NCI-H1436 (cell line): Measurements from ENCODE around the gene GALM.
"Not testable (repeated sequence)": the region's sequence is repeated elsewhere in the genome, so short reads cannot be mapped to it uniquely, and the experiment has no call there.

ENCODE experiments used
- DNase-seq: peaks from one replicate; lab custom pipeline; 2025; lab: John Stamatoyannopoulos, UW

Gene GALM

DNA sequence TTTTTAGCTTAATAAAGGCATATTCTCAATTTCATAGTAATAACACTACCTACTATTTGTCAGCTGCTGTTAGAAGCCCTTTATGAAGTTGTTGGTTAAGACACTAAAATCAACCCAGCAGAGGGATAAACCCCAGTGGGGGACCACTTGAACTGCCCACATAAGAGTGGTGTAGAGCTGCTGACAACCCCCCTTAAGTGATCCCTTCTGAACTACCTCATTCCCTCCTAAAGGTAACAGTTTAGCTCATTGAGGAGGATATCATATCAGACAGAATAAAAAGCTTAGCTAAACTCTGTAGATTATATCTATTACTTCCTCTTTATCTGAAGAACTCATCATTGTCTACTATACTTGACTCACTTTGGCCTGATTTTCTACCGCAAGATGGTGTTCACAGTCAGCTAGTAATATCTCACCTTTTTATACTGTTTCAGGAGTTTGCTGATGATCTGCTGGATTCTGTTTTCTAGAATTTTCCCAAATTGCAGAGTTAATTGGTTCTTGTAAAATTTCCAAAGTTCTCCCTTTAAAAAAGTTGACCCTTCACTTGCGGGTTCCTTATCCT lies 16.2 kb downstream of the GALM start:
- no peak for DNase-seq

DNA sequence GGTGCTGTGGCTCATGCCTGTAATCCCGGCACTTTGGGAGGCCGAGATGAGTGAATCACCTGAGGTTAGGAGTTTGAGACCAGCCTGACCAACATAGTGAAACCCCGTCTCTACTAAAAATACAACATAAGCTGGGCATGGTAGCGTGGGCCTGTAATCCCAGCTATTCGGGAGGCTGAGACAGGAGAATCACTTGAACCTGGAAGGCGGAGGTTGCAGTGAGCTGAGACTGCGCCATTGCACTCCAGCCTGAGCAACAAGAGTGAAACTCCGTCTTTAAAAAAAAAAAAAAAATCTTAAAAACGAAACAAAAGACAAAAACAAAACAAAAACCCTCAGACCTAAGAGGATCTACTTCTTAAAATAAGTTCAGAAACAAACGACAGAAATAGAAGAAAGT lies 16.7 kb downstream of the GALM start:
- DNase-seq = not testable (repeated sequence)

DNA sequence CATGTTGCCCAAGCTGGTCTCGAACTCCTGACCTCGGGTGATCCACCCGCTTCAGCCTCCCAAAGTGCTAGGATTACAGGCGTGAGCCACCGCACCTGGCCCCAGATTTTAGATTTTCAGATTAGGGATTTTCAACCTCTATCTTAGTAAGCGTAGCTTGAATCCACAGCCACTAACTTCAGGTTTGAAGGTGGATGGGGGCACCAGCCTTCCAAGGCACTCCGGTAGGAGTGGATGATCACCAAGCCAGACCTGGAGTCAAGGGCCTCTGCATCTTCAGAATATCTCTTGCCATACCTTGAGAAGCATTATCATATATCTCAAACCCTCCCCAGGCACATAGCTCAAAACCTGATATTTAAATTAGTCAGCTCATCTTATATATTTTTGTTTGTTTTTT lies 17.9 kb downstream of the GALM start:
- DNase-seq = no peak

DNA sequence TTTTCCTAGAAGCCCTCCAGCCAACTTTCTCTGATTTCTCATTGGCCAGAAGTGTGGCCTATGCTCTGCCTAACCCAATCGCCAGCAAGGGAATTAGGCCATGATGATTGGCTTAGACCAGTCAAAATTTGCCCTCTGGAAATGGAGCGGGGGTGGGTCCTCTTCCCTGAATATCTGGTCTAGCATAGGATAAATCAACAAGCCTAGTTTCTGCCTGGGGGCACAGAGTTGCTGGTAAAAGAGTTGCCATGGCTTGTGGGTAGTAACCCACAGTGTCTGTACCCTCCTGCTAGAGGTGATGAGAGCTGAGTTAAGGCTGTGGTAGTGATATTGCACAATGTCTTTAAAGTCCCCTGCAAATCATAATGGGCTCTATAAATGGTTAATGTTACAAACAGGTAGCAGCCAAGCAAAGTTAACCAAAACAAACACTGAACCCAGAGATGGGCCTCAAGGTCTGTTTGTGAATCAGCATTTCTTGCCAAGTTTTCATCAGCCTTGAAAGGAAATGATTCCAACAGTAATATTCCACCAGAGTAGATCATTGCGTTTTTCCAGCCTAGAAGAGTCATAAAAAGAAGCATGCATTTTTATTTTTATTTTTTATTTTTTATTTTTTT lies 19.3 kb downstream of the GALM start:
- no peak for DNase-seq

DNA sequence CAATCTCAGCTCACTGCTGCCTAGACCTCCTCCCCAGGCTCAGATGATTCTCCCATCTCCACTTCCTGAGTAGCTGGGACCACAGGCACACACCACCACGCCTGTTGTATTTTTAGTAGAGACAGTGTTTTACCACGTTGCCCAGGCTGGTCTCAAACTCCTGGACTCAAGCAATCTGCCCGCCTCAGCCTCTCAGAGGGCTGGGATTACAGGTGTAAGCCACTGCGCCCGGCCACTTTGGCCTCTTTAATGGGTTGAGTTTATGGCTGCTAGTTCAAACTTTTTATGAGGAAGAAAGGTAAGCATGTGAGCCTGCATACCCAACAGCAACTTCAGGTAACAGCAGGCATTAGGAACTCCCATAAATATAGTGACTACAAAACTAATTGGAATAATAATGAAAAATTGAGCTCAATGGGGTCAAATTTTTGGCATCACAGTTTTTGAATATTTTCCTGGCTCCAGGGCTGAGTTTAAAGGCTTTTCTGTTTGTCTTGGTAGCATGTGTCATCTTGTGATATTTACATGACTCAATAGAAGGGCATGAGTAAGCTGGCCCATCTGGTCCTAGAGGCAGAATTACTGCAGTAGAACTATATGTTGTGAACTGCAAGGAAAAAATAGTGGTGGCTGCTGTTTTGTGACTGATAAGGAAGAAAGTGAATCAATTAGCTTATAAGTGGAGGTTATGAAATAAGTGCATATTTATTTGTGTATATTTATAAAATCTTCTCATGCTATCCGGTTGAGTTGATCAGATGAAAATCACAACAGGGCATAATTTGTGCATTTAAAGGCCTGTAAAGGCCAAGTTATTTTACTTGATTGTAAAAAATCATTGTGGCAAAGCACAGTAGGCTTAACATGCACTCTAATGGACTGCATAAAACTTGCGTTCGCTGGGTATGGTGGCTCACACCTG lies 24.8 kb downstream of the GALM start:
- no peak for DNase-seq

DNA sequence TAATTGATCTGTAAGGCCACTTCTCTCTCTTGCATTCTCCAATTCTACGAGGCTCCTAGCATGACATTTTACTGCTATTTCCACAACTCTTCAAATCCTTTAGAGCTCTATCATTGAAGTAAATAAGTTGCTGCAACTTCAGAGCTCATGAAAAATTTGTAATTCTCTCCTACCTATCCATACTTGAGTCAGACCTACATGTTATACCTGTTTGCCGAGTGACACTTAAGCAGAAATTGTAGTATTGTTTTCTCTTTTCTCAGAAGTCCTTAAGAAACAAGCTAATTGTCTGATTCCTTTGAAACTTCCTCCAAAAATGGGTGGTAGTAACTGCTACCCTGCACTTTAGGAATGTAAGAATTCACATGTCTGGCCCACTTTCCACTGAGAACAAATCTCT lies 26.1 kb downstream of the GALM start:
- no peak for DNase-seq

DNA sequence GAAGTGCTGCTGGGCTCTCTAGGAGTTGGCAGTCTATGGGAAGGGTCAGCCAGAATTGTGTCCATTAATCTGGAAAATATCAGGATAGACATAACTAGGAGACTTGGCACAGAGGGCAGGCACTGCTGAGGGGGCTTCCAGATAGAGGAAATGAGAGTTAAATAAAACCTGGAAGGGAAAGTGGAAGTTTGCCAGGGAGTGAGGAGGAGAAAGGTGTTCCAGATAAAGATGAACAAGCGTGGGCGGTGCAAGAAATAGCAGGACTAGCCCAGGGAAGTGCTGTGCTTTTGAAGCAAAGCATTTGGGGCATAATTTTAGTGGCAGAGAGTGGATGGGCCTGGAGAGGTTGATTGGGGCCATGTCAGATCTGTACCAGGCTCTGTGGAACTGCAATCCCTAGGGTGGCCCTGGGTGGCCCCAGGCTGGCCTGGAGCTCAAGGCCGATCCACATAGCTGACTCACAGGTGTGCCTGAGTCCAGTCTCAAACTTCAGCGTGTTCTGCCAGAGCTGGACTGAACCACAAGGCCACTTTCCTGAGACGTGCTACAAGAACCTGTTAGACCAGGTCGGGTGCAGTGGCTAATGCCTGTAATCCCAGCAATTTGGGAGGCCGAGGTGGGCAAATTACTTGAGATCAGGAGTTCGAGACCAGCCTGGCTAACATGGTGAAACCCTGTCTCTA lies 26.9 kb downstream of the GALM start:
- DNase-seq = no peak

DNA sequence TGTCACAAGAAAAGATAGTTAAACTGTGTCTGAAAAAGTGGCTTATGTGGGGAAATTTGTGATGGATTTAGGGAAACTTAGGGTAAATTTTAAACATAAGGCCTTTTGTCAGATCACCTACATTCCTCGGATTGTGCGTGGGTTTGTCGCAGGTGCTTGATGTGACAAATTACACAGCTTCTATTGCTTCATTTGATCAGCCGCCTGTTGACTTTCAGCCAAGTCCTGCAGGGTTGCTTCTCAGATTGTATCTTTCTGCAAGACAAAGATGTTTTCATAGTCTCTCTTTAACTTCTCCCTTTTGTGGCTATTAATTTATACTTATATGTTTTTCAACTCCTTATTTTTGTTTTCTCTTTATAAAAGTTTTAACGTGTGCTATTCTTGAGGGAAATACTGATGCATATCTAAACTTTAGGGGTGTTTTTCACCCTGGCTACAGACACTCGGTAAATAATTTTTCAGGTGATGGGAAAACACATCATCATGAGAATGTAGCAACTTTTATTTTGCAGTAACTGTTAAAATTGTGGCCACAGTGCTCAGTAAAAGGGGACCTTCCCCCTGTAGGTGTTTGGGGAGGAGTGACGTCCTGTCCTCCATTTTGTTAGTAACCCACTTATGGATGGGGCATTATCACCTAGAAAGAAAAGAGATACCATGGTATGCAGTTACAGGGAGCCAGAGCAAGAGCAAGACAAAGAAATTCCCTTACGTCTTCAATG lies 31.4 kb downstream of the GALM start:
- no peak for DNase-seq

DNA sequence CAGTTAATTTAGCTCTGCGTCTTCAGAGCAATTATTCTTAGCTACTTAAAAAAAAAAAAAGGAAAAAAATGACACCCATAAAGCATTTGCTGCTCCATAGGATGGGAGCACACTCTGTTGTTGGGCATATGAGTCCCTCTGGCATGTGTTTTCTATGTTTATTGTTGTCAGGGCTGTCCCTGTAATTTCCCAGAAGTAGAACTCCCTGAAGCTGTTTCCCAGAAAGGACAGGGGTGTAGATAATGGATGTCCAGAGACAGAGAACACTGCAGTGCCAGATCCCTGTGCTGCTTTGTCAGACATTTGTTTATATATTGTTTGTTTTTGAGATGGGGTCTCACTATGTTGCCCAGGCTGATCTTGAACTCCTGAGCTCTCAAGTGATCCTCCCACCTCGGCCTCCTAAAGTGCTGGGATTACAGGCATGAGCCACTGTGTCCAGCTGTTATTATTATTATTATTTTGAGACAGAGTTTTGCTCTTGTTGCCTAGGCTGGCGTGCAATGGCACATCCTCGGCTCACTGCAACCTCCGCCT lies 32.6 kb downstream of the GALM start:
- DNase-seq = no peak

DNA sequence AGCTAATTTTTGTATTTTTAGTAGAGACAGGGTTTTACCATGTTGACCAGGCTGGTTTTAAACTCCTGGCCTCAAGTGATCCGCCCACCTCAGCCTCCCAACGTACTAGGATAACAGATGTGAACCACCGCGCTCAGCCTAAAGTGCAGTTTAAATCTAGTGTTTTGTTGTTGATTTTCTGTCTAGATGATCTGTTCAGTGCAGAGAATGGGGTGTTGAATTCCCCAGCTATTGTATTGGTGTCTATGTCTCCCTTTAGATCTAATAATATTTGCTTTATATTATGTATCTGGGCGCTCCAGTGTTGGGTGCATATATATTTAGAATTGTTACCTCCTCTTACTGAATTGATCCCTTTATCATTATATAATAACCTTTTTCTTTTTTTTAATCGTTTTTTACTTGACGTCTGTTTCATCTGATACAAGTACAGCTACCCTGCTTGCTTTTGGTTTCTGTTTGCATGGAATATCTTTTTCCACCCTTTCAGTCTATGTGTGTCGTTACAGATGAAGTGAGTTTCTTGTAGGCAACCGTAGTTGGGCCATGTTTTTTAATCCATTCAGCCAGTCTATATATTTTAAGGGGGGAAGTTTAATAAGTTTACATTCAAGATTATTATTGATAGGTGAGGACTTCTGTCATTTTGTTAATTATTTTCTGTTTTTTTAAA lies 34.3 kb downstream of the GALM start:
- no peak for DNase-seq

DNA sequence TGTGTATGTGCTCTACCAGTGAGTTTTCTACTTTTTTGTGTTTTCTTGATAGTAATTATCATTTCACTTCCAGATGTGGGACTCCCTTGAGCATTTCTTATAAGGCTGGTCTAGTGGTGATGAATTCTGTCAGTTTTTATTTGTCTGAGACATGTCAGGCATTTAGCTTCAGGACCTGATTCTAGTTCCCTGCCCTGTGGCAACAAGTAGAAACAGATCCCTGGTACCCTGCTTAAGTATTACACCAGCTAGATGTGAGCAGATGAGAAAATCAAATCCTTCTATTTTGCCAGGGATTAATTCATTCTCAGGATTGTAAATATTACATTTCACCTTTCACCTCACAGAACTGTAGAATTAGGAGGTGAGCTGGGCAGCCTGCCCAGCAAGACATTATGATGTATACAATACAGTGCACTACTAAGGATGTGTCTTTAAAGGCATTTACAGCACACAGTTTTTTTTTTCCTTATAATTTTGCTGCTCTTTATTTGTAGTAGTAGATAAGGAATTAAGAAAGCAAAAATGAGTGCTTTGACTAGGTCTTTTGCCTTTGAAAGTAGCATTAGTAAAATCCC lies 35.1 kb downstream of the GALM start:
- no peak for DNase-seq

DNA sequence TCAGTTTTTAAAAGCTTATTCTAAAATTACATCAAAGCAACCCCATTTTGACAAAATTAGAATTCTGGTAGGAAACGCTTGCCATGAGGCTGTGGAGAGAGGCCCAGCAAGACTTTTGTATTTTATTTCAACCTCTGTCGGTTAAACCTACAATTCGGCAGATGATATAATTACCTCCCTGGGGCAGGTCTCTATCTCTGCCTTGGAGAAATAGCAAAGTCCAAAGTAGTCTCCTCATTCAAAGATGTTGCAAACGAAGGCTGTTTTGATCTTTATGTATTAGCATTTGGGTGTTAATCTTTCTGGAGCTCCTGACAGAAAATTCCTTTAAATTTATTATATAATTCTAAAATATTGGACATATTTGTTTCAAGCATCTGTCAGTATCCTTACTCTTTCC lies 35.6 kb downstream of the GALM start:
- DNase-seq = no peak

DNA sequence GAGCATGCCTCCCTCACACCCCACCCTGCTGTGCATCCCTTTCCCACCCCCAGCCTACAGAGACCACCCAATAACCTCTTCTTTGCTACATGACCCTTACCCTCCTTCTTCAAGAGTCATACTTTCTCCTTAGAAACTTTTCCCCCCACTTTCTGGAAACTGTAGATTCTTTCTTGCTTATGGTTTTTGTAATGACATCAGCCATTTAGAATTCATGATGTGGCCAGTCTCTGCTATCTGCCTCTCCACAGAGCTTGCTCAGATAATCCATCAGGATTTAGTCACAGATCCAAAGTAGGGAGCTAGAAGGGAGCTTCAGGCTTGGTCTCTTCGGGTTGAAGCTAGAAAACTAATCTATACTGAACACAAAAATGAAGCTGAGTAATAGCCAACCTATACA lies 36.5 kb downstream of the GALM start:
- no peak for DNase-seq

DNA sequence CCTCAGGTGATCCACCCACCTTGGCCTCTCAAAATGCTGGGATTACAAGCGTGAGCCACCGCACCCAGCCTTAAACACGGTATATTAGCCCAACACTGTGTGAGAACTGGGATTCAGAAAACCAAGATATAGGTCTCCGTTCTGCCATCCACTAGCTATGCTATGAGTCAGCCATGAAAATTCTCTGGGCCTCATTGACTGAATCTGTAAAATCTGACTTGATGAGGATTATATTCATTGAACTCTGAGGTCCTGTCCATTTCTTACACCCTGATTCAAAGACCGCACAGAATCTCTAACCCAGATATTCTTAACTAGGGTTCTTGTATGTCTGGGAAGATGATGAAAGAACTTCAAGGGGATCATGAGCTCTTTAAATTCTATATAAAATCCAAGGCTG lies 37.4 kb downstream of the GALM start:
- not testable (repeated sequence) for DNase-seq

DNA sequence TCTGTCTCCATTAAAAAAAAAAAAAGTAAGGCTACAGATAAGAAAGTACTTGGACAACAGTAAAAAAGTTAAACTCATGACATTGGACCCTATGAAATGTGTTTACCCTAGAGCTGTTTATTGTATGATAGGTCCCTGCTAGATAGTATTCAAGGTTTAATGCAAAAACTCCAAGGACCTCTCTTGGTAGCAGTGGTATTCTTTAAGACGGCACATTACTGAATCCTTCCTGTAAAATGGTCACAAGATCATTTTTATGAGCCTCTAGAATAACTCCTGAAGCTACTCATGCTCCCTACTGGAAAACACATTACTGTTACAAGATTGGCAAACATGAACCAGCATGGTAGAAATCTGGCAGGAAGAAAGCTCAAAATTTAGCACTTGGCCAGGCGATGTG lies 38.8 kb downstream of the GALM start:
- no peak for DNase-seq

DNA sequence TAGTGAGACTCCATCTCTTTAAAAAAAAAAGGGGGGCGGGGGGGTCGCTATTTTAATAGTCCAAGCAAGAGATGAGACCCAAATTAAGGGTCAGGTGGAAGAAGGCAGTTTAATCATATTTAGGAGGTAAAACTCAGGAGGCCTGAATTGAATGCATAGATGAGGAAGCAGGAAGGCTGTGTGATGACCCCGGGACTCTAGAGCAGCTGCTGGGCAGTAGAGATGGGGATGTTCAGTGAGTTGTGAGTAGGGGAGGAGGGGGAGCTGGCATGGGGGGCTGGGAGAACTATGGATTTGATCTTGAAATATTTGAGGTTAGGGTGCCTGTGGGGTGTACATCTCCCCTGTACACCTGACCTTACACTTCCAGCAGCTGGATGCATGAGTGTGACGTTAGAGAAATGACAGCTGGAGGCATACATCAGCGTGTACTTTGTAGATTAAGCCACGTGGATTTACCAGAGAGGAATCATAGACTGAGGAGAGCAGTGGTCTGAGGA lies 41.0 kb downstream of the GALM start:
- DNase-seq = no peak

DNA sequence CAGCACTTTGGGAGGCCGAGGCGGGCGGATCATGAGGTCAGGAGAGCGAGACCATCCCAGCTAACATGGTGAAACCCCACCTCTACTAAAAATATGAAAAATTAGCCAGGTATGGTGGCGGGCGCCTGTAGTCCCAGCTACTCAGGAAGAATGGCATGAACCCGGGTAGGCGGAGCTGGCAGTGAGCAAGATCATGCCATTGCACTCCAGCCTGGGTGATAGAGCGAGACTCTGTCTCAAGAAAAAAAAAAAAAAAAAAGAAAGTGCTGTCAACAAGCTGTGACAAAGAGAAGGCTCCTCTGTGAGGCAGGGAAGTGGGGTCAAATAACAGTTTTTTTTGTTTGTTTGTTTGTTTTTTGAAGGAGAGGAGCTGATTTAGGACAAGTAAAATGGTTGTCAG lies 42.6 kb downstream of the GALM start:
- not testable (repeated sequence) for DNase-seq

DNA sequence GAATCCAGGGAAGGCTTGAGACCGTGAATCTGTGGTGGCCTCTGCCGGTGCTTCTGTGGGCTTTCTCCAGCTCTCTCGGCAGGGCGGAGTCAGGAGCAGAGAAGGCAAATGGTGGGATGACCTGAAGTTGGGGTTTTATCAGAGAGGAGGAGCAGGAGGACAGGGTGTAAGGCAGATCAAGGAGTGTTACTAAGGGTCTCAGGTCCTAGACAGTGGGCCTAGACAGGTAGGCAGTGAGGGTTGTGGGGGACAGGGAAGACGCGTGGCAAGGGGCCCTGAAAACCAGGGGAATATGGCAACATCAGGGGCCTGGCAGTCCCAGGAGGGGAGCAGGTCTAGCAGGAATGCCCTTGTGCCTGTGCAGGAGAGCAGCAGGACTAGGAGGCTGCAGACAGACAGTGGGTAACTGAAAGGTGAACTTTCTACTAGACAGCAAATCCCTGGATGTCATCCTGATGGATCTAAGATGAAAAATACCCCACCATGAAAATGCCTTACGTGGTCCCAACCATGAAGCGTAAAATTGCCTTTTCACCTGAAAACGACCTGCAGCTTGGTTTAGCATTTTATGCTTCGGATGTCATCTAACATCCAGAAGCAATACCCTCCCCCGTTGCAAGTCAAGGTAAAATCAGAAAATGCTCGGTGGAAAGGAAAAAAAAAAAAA lies 43.1 kb downstream of the GALM start:
- DNase-seq = no peak

DNA sequence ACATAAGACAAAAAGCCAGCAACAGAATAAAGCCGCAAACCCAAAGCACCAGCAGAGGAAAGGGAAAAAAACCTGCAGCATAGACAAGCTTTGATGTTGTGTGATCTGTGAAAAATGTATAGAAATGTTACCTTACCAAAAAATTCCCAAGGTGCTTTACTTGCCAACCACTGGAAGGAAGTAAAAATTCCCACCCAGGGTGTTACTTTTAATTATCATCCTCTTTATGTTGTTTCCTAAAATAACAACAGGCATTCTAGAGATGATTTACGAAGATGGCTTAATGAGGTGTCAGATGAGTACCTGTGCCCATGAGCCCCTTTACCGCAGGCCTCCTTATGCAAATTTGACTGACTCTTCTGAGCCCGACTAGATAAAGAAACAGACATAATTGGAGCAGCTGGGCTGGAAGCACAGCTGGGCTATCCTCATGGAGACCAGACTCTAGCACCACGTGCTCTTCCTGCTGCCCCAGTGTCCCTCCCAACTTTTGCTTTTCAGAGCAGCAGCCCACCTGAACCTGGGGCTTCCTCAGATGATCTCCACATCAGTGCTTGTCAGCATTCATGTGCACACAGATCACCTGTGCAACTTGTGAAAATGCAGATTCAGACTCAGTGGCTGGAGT lies 43.8 kb downstream of the GALM start:
- DNase-seq = no peak

DNA sequence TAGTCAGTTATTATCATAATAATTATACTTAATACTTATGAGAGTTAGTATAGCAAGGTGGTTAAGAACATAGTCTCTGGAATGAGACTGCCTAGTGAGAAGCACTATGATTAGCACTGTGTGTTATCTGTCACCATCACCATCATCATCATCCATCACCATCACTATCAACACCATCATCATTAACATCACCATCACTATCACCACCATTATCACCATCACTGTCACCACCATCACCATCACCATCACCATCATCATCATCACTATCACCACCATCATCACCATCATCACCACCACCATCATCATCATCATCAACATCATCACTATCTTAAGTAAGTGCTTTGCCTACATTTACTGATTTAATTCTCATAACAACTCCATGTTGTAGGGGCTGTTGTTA lies 45.6 kb downstream of the GALM start:
- no peak for DNase-seq
